HFFc6 (cell line): ENCODE results near the gene ZNF181. TPM values are rescaled to one million over a fixed set of nuclear protein-coding genes. Genes with fewer than 3 reads are reported as not detected.

Experiments used
- DNase-seq: peaks from one replicate; pipeline ENCODE4 v3.0.0-alpha.2; 2018
- H3K27ac Mint-ChIP-seq: 2 replicates; pipeline ENCODE4 v1.8.0; 2020; ENCODE audit warnings: mild to moderate bottlenecking, mixed read lengths
- H3K27me3 Mint-ChIP-seq: 2 replicates; pipeline ENCODE4 v1.8.0; 2021; ENCODE audit warnings: mild to moderate bottlenecking, moderate library complexity, mixed read lengths; ENCODE audit not compliant: insufficient read depth
- H3K36me3 Mint-ChIP-seq: 2 replicates; pipeline ENCODE4 v1.8.0; 2021; ENCODE audit warnings: low read depth, mixed read lengths
- H3K4me1 Mint-ChIP-seq: 2 replicates; pipeline ENCODE4 v1.8.0; 2020; ENCODE audit warnings: low read depth, mixed read lengths
- H3K4me3 Mint-ChIP-seq: 2 replicates; pipeline ENCODE4 v1.8.0; 2020; ENCODE audit warnings: mild to moderate bottlenecking, moderate library complexity, mixed read lengths
- H3K9me3 Mint-ChIP-seq: 2 replicates; pipeline ENCODE4 v1.8.0; 2020; ENCODE audit warnings: mild to moderate bottlenecking, mixed read lengths
- total RNA-seq, 6 experiments: library from RNA; stranded (reverse); fragmentation: NEBNext Ultra II Directional; extraction: Animal tissue kit (Norgen Biotek cat#: 25700); gene quantifications; 2 replicates in 1 of 6; 3 replicates in 5 of 6; pipeline ENCODE4 v1.2.3, GENCODE V29; 2021
- TF ChIP-seq, protein P1 (sequence below): fragments of 200-600 bp; sonication (generic); IDR thresholded peaks from 2 replicates; pipeline ENCODE4 v1.5.0; 2021; ENCODE audit warnings: antibody characterized with exemption, mild to moderate bottlenecking

ZNF181 gene
- total RNA-seq, 6 experiments from 2014 or later, result 3.7 to 5.6 (median 4.4) TPM

DNA sequence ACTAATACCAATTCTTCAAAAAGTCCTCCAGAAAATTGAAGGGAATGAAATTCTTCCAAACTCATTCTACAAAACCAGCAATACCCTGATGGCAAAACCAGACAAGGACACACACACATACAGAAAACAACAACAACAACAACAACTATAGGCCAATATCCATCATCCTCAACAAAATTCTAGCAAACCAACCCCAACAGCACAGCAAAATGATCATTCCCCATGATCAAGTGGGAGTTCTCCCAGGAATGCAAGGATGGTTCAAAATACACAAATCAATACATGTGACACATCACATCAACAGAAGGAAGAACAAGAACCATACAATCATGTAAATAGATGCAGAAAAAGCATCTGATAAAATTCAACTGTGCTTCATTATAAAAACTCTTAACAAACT lies 18.7 kb upstream of the ZNF181 start:
- no peak overlapping the region for H3K27ac Mint-ChIP-seq
- no peaks in the 10 kb centered on the region for H3K36me3 Mint-ChIP-seq
- peaks cover 9% of the 10 kb centered on the region for H3K27me3 Mint-ChIP-seq
- H3K4me3 Mint-ChIP-seq, result no peak overlapping the region
- peaks cover 5% of the 10 kb centered on the region for H3K9me3 Mint-ChIP-seq
- DNase-seq, result no peak
- H3K4me1 Mint-ChIP-seq, result no peaks in the 10 kb centered on the region; the same call in 1 of the 2 replicates
- TF ChIP-seq, protein P1, sequence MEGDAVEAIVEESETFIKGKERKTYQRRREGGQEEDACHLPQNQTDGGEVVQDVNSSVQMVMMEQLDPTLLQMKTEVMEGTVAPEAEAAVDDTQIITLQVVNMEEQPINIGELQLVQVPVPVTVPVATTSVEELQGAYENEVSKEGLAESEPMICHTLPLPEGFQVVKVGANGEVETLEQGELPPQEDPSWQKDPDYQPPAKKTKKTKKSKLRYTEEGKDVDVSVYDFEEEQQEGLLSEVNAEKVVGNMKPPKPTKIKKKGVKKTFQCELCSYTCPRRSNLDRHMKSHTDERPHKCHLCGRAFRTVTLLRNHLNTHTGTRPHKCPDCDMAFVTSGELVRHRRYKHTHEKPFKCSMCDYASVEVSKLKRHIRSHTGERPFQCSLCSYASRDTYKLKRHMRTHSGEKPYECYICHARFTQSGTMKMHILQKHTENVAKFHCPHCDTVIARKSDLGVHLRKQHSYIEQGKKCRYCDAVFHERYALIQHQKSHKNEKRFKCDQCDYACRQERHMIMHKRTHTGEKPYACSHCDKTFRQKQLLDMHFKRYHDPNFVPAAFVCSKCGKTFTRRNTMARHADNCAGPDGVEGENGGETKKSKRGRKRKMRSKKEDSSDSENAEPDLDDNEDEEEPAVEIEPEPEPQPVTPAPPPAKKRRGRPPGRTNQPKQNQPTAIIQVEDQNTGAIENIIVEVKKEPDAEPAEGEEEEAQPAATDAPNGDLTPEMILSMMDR, result no peak

DNA sequence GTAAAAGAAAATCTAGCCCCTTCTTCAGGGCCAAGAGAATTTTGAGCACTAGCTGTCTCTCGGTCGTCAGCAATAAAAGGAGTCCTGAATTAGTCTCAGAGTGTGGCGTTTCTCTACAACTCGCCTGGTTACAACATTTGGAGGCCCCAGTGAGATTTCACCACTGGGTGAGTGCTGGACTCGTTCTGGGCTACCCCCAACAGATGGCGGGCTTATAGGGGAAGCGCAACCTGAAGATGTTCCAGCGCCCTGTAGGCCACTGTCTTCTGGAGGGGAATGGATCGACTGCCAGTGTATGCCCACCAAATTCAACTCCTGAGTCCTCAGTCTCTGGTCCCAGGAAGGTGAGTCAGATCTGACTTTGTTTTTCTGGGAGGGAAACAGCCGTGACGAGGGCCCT lies 11.7 kb upstream of the ZNF181 start:
- TF ChIP-seq, protein P1, result no peak
- H3K4me1 Mint-ChIP-seq, result no peaks in the 10 kb centered on the region; the same call in 1 of the 2 replicates
- DNase-seq, result no peak
- no peaks in the 10 kb centered on the region for H3K36me3 Mint-ChIP-seq
- H3K27me3 Mint-ChIP-seq, result peaks cover 28% of the 10 kb centered on the region
- H3K4me3 Mint-ChIP-seq, result no peak overlapping the region; the same call in 1 of the 2 replicates
- H3K27ac Mint-ChIP-seq, result no peak overlapping the region
- no peaks in the 10 kb centered on the region for H3K9me3 Mint-ChIP-seq

DNA sequence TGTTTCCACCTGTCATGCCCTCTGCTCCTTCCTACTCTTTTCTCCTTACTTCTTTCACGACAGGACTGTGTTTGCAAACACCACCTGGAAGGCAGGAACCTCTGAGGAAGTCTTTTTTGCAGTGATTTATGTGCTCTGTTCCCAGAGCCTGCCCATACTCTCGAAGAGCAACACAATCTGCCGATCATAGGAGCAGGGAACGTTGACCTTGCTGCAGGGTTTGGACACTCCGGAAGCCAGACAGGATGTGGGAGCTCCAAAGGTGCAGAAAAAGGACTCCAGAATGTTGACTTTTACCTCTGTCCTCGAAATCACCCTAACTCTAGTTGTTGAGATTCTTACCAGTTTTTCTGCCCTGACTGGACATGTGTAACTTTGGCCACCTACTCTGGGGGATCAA lies 8.6 kb upstream of the ZNF181 start:
- Mint-ChIP-seq H3K4me3 (no peak overlapping the region), H3K27me3 (peaks cover 38% of the 10 kb centered on the region), H3K4me1 (no peaks in the 10 kb centered on the region; the same call in 1 of the 2 replicates), H3K36me3 (no peaks in the 10 kb centered on the region), H3K27ac (no peak overlapping the region), H3K9me3 (no peaks in the 10 kb centered on the region)
- DNase-seq, result no peak
- TF ChIP-seq, protein P1, result no peak

DNA sequence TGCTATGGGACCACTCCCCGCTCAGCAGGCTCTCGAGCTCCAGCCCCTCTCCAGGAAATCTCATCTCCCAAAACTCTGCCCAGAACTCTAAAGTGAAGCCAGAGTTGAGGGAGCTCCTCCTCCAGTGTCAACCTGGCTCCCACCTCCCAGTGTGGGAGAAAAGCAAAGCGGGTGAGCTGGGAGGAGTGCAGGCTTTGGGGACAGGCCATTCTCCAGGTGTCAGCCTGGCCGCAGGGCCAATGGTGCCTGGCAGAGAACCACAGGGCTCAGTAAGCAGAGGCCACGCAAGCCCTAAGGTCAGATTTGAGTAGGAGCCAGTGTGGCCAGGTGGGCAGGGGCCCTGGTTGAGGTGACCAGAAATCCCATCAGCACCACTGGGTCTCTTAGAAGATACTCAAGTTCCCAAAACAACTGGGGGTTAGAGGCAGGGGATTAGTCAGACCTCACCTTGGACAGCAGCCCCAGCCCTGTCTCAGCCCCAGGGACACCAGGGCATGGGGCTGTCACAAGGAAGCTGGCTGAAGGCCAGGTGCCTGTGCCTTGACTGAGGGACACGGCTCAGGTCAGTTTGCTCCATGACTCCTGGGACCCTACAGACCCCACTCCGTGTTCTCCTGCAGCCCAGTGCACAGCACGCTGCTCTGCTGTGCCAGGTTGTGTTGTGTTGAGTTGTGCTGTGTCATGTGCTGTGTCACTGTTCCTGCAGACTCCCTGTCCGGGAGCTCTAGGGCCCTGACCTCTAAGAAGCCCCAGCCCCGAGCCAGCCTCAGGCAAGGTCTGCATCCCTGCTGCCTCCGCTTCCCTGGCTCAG lies 2.8 kb upstream of the ZNF181 start:
- peaks cover 22% of the 10 kb centered on the region for H3K4me1 Mint-ChIP-seq
- no peak overlapping the region for H3K27ac Mint-ChIP-seq
- peaks cover 16% of the 10 kb centered on the region for H3K36me3 Mint-ChIP-seq
- no peak overlapping the region for H3K4me3 Mint-ChIP-seq
- no peak for DNase-seq
- TF ChIP-seq, protein P1, result no peak
- peaks cover 16% of the 10 kb centered on the region for H3K27me3 Mint-ChIP-seq
- peaks cover 16% of the 10 kb centered on the region for H3K9me3 Mint-ChIP-seq

DNA sequence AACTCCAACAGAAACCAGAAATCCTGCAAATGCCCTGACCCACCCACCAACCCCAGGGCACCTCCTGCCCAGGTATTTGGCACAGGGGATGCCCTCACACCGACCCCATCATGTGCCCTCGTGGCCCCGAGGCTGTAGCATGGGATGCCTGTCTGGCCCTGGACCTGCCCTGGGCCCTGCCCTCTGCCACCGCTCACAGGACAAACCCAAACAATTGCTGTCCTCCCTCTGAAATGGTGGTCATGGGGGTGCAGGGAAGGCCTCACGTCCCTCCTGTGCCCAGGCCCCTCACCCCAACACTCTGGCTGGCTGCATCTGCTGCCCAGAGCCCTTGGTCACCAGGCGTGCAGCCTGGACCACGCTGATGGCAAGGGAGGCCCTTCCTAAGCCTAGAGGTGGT lies 2.1 kb upstream of the ZNF181 start:
- Mint-ChIP-seq H3K9me3 (peaks cover 16% of the 10 kb centered on the region), H3K27me3 (peaks cover 12% of the 10 kb centered on the region; the same call in 1 of the 2 replicates), H3K27ac (no peak overlapping the region), H3K4me3 (no peak overlapping the region), H3K4me1 (peaks cover 23% of the 10 kb centered on the region), H3K36me3 (peaks cover 20% of the 10 kb centered on the region)
- TF ChIP-seq, protein P1, result no peak
- no peak for DNase-seq
